Prostate gland (tissue), 2 donors: ENCODE results near the gene PDCD7.

Source experiments
- CTCF ChIP-seq, 4 experiments: fragments of 200-600 bp in 2 of 4; fragments of 450-650 bp in 2 of 4; sonication (generic) in 2 of 4; IDR thresholded peaks; 1 replicate in 3 of 4; 2 replicates in 1 of 4; pipeline ENCODE4 v1.5.1; 2016 to 2019; ENCODE audit warnings: antibody characterized with exemption in 4 of 4, mild to moderate bottlenecking in 2 of 4, moderate library complexity in 2 of 4
- POLR2AphosphoS5 ChIP-seq: sonication (generic); formaldehyde crosslinking; IDR thresholded peaks from one replicate; pipeline ENCODE4 v1.6.1; 2017; ENCODE audit warnings: antibody characterized with exemption

GRCh38 chr15:65175511-65175910 lies 41.9 kb upstream of the PDCD7 start:
- TF ChIP-seq CTCF (IDR thresholded peaks at IDR 0.05) (no peak), POLR2AphosphoS5 (no peak)
